MCF 10A (cell line): ENCODE data around the gene ELAVL2. TPM values are rescaled to one million over a fixed set of nuclear protein-coding genes. Genes with fewer than 3 reads are reported as not detected.

Experiments
- BruUV-seq: library from RNA; stranded (reverse); fragments of 400-500 nt; replicated peaks from 2 replicates; lab custom pipeline; 2021; lab: Mats Ljungman, UMichigan
- CTCF ChIA-PET: fragments of 300-600 bp; sonication (Branson Sonifier 250); formaldehyde crosslinking; extraction: SDS; loops from one replicate; lab custom pipeline; 2021; ENCODE audit warnings: antibody characterized with exemption, inconsistent platforms; lab: Yijun Ruan, JAX
- POLR2A ChIA-PET: fragments of 300-600, 350-650 bp; sonication (Branson Sonifier 250); formaldehyde crosslinking; extraction: SDS; loops from one replicate; lab custom pipeline; 2020; ENCODE audit warnings: antibody characterized with exemption, inconsistent platforms; lab: Yijun Ruan, JAX
- DNase-seq: peaks from one replicate; pipeline ENCODE4 v3.0.0-alpha.2; 2018; ENCODE audit not compliant: unreplicated experiment
- H3K27ac Mint-ChIP-seq: one replicate; pipeline ENCODE4 v1.8.0; 2022; ENCODE audit warnings: mild to moderate bottlenecking, low read depth, mixed read lengths; ENCODE audit not compliant: unreplicated experiment
- H3K27me3 Mint-ChIP-seq: one replicate; pipeline ENCODE4 v1.8.0; 2022; ENCODE audit warnings: mixed read lengths; ENCODE audit not compliant: insufficient read depth, unreplicated experiment
- H3K36me3 Mint-ChIP-seq: one replicate; pipeline ENCODE4 v1.8.0; 2022; ENCODE audit warnings: mild to moderate bottlenecking, moderate library complexity, mixed read lengths; ENCODE audit not compliant: insufficient read depth, unreplicated experiment
- H3K4me1 Mint-ChIP-seq: one replicate; pipeline ENCODE4 v1.8.0; 2022; ENCODE audit warnings: mixed read lengths; ENCODE audit not compliant: insufficient read depth, unreplicated experiment
- H3K4me3 Mint-ChIP-seq: one replicate; pipeline ENCODE4 v1.8.0; 2022; ENCODE audit warnings: mild to moderate bottlenecking, moderate library complexity, mixed read lengths; ENCODE audit not compliant: unreplicated experiment
- H3K9me3 Mint-ChIP-seq: one replicate; pipeline ENCODE4 v1.8.0; 2022; ENCODE audit warnings: mixed read lengths; ENCODE audit not compliant: unreplicated experiment
- intact Hi-C: fragments of 100-400 bp; cut with micrococcal nuclease; formaldehyde crosslinking; loops from 2 replicates; pipeline ENCODE4 v1.14.1; 2022
- total RNA-seq: library from RNA; stranded (reverse); gene quantifications from 2 replicates; pipeline ENCODE4 v1.2.3, GENCODE V29; 2022
- TF ChIP-seq, protein P1 (sequence below): fragments of 200-600 bp; IDR thresholded peaks from one replicate; pipeline ENCODE4 v1.8.0; 2022; ENCODE audit warnings: antibody characterized with exemption, mild to moderate bottlenecking; ENCODE audit not compliant: unreplicated experiment

The ELAVL2 gene
- total RNA-seq, 1 experiment from 2014 or later, result 6.0 TPM

DNA sequence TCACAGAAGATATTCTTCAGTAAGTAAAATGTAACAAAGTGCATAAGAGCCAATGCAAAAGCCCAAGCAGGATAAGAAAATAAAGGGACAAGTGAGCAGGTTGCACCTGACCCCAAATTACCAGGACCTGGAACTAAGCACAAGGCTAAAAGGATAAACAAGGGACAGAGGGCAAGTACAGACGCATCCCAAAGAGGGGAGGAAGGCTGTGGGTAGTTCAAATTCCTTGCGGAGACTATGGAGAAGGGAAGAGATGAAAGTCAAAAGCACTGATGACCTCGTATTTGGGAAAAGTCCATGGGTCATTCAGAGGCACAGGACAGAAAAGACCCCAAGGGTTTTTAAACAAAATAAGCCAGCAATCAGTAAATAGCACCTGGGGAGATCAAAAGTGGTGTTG, 11.8 kb downstream of the ELAVL2 start:
- H3K27me3 Mint-ChIP-seq, result no peaks in the 10 kb centered on the region
- H3K4me3 Mint-ChIP-seq, result peak overlapping the region; percentile 18
- peak overlapping the region; percentile 55 for H3K27ac Mint-ChIP-seq
- H3K9me3 Mint-ChIP-seq, result no peaks in the 10 kb centered on the region
- POLR2A ChIA-PET, result interaction anchor here (0.7 kb wide), 1 partner anchor 16 kb away, joined by 4 read pairs; no protein-coding TSS in a partner anchor
- no TSS peak for BruUV-seq
- TF ChIP-seq, protein P1, sequence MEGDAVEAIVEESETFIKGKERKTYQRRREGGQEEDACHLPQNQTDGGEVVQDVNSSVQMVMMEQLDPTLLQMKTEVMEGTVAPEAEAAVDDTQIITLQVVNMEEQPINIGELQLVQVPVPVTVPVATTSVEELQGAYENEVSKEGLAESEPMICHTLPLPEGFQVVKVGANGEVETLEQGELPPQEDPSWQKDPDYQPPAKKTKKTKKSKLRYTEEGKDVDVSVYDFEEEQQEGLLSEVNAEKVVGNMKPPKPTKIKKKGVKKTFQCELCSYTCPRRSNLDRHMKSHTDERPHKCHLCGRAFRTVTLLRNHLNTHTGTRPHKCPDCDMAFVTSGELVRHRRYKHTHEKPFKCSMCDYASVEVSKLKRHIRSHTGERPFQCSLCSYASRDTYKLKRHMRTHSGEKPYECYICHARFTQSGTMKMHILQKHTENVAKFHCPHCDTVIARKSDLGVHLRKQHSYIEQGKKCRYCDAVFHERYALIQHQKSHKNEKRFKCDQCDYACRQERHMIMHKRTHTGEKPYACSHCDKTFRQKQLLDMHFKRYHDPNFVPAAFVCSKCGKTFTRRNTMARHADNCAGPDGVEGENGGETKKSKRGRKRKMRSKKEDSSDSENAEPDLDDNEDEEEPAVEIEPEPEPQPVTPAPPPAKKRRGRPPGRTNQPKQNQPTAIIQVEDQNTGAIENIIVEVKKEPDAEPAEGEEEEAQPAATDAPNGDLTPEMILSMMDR, result no peak
- DNase-seq, result no peak
- no peaks in the 10 kb centered on the region for H3K36me3 Mint-ChIP-seq
- CTCF ChIA-PET, result no interaction called here
- H3K4me1 Mint-ChIP-seq, result peaks cover 10% of the 10 kb centered on the region
- intact Hi-C loops, result no loop called here

DNA sequence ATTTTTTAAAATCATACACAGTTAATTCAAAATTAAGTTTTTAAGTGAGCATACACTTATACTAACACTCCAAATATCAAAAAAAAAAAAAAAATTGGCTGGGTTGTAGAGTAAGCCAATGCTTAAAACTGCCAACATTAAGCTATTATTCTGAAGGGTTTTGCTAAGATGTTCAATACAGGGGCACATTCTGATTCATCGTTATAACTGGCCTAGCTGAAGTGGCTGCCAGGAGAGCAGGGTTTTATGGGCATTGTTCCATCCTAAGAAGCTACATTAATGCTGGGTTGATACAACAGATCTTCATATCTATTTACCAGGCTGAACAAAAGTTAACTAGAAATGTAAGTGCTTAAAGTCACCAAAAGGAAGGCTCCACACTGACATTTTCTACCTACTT, 13.4 kb downstream of the ELAVL2 start:
- DNase-seq, result no peak
- no peaks in the 10 kb centered on the region for H3K36me3 Mint-ChIP-seq
- CTCF ChIA-PET, result interaction anchor here (0.6 kb wide), 1 partner anchor 34 kb away, joined by 3 read pairs; no protein-coding TSS in a partner anchor
- no TSS peak for BruUV-seq
- TF ChIP-seq, protein P1, result no peak
- peaks cover 8% of the 10 kb centered on the region for H3K4me1 Mint-ChIP-seq
- intact Hi-C loops, result no loop called here
- POLR2A ChIA-PET, result interaction anchor here (0.6 to 2.6 kb wide), 6 partner anchors 9 to 196 kb away, joined by 3 to 11 read pairs (median 3); partner anchors contain the start of gene ELAVL2
- no peaks in the 10 kb centered on the region for H3K27me3 Mint-ChIP-seq
- H3K27ac Mint-ChIP-seq, result no peak overlapping the region
- no peak overlapping the region for H3K4me3 Mint-ChIP-seq
- no peaks in the 10 kb centered on the region for H3K9me3 Mint-ChIP-seq

DNA sequence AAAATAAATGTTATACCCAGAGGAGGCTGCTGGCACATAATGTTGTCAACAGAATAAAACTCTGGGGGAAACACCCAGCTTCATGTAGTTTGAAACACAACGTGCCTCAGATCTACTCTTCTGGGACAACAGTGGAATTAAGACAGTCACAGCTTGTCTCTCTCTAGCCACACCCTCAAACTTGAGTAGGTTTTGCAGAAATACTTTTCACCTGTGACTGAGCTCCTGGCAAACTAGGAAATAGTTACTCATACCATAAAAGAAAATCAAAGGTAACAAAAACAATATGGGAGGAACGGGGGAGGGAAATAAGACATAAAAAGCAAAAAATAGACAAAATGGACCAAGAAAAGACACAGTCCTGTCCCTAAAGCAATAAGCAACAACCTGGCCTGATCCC, 14.4 kb downstream of the ELAVL2 start:
- TF ChIP-seq, protein P1, result no peak
- BruUV-seq, result no TSS peak
- no peaks in the 10 kb centered on the region for H3K36me3 Mint-ChIP-seq
- POLR2A ChIA-PET, result interaction anchor here (0.7 to 2.6 kb wide), 7 partner anchors 9 to 1537 kb away, joined by 3 to 11 read pairs (median 4); partner anchors contain the start of gene ELAVL2
- peaks cover 8% of the 10 kb centered on the region for H3K4me1 Mint-ChIP-seq
- intact Hi-C loops, result no loop called here
- CTCF ChIA-PET, result interaction anchor here (0.5 to 0.9 kb wide), 3 partner anchors 42 to 88 kb away, joined by 3 to 4 read pairs (median 3); no protein-coding TSS in a partner anchor
- H3K9me3 Mint-ChIP-seq, result no peaks in the 10 kb centered on the region
- no peaks in the 10 kb centered on the region for H3K27me3 Mint-ChIP-seq
- peak overlapping the region; percentile 77 for H3K27ac Mint-ChIP-seq
- DNase-seq, result peak; percentile 12
- H3K4me3 Mint-ChIP-seq, result no peak overlapping the region

DNA sequence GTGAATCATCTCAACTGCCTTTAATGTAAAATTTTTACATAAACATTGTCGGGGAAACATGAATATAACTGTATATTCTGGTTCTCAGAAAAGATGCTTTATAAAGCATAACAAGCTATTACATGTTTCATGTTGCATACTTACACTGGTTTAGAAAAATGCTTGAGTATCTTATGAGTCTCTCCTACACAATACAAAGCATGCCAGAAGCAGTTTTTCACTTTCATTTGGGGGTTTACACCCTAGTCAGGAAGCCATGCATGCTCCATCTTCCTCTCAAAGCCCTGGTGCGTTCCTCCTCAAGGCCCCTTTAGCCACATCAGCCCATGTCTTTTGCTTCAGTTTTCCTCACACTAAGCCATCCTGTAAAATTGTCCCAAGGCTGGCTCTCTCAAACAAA, 22.8 kb downstream of the ELAVL2 start:
- no peak overlapping the region for H3K4me3 Mint-ChIP-seq
- BruUV-seq, result no TSS peak

More for the DNA sequence above, 22.8 kb downstream of the ELAVL2 start:
- CTCF ChIA-PET, result no interaction called here
- DNase-seq, result no peak
- TF ChIP-seq, protein P1, result no peak
- POLR2A ChIA-PET, result interaction anchor here (0.7 kb wide), 1 partner anchor 311 kb away, joined by 3 read pairs; no protein-coding TSS in a partner anchor
- peaks cover 5% of the 10 kb centered on the region for H3K4me1 Mint-ChIP-seq
- no peaks in the 10 kb centered on the region for H3K36me3 Mint-ChIP-seq
- intact Hi-C loops, result no loop called here
- no peaks in the 10 kb centered on the region for H3K9me3 Mint-ChIP-seq
- H3K27ac Mint-ChIP-seq, result no peak overlapping the region
- H3K27me3 Mint-ChIP-seq, result no peaks in the 10 kb centered on the region
